HG03139 (cell line): ENCODE data around the gene DAB1.
"Not testable (repeated sequence)": the region's sequence is repeated elsewhere in the genome, so short reads cannot be mapped to it uniquely, and the experiment has no call there.

ENCODE experiments used
- ATAC-seq: cut with Tn5 transposase; IDR thresholded peaks from one replicate; pipeline ENCODE4 v1.9.1; 2021; ENCODE audit not compliant: unreplicated experiment

The DAB1 gene

DNA sequence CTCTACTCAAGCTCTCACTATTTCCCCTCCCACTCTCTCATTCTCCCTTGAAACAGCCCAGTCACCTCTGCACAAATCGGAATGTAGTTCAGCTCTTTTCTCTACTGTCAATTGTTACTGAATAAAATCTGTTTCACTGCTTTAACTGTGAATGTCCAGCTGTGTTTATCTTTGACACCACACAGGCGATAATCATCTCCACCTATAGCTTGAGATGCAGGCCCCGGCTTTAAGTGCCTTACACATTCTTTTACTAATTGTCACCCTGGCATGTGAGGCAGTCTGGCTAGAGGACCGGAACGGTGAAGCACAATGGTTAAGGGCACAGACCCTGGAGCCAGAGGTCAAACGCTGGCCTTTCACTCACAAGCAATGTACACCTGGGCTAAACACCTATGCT is 335.2 kb downstream of the DAB1 start:
- ATAC-seq, result no peak

DNA sequence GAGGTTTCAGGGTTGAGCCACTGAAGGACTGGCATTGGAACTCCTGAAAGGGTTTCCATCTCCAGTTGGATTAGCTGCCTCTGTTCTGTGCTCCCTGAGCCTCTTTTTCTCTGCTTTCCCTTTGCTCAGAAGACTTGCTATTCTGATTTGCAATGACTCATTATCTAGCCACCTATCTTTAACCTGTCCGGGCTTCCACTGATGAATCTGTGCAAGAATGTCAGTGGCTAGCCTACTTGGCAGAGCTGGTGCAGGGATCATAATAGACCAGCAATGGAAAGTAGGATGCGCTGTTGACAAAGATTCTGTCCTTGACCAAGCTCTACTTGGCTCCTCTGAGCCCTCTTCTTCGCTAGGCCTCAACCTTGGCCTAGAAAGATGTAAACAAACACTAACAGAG is 336.2 kb downstream of the DAB1 start:
- not testable (repeated sequence) for ATAC-seq

DNA sequence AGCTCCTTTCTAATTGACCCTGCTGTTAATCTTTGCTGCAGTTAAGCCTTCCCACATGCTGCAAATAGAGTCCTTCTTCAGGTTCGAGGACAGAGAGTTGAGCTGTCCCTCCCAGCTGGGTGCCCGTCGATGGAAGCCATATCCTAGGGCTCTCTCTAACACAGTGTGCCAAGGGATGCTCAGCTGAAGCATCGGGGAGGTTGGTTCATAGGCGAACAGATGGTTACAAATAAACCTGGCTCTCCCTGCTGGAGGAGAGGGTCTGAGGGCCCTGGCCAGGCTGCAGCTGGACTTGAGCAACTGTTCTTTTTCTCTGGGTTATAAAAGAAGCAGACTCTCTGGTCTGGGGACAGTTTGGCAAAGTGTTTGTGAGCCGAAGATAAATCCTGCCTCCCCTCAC is 337.7 kb downstream of the DAB1 start:
- no peak for ATAC-seq

DNA sequence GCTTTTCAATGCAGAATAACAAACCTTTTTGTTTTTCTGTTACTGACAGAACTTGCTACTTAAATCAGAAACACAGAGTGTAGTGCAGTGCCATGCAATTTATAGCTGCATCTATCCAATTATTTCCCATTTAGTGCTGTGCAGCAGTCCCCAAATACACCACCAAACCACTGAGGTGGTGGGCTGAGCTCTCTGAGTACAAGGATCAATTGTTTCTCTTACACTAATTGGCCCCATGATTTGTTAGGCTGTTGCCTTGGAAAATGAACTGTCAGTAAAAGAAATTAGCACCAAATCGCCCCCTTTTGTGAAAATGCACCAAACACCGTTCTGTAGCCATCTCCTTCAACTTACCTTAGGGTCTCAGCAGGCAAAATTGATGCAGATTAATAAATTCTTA is 339.2 kb downstream of the DAB1 start:
- ATAC-seq, result no peak

DNA sequence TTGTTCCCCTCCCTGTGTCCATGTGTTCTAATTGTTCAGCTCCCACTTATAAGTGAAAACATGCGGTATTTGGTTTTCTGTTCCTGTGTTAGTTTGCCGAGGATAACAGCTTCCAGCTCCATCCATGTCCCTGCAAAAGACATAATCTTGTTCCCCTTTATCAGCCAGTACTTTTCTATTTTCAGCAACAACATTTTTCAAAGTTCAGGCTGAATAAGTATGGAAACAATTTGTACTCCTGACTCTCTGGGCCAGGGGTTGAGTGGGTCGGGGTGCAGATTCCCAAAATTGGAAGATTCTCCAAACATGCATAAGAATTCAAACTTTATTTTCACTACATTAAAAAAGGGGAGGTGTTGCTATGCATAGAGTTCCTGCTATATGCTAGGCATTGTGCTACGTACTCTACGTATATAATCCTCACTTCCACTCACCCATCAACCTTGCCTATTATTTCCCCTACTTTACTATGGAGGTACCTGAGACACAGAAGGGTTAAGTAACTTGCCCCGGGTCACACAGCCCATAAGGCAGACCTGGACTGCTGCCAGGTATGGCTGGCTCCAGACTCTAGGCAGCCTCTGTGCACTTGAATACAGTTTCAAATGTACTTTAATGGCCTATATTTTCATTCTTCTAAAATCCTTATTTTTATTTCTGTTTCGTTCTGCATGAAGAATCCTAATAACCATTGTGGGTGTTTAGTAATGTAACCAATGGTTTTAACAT is 341.0 kb downstream of the DAB1 start:
- ATAC-seq, result no peak

- no peak for ATAC-seq
Observed at GRCh38 chr1:57079454-57080157, 344.3 kb downstream of the DAB1 start.

DNA sequence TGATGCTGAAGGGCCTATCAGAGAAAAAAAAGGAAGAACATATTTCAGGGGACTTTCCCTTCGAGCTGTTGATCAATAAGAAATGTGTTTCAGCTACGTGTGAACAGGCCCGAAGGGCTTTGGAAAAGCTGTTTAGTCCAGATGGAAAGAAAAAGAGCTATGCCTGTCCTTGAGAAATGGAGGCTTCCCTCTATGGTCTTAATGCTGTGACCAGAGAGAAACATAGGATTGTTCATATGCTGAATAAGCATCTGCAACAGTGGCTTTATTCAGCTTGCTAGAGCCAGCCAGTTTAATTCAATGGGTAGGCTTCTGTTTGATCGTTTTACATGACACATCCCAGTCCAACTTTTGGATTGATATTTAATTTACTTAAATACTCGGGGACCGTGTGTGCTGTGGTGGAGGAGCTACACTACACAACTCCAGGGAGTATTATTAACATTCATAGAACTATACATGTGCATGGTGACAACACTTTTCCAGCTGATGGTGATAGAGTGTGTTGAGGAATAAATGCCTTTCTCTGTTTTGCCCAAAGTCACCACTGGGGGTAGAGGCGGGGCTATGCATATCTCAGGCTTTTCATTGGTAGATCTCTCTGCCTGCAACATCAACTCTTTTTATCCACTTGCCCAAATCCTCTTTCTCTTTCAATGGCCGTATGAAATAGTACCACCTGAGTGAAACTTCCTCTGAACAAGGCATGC is 351.3 kb downstream of the DAB1 start:
- ATAC-seq, result no peak

DNA sequence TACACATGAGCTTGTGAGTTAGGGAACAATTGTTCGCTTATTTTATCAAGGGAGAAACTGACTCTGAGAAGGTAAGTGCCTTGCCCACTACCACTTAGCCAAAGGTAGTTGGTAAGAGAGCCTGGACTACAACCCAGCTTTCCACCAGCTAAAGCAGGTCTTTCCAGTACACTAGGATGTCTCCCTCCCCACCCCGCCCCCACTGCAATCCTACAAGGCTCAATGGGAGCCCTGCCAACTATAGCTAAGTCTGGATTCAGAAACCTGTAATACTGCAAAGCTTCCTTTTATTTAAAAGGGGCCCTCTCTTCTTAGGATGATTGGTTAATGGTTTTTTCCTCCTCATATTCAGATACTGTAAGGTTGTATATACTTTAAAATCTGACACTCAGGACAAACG is 356.0 kb downstream of the DAB1 start:
- no peak for ATAC-seq

DNA sequence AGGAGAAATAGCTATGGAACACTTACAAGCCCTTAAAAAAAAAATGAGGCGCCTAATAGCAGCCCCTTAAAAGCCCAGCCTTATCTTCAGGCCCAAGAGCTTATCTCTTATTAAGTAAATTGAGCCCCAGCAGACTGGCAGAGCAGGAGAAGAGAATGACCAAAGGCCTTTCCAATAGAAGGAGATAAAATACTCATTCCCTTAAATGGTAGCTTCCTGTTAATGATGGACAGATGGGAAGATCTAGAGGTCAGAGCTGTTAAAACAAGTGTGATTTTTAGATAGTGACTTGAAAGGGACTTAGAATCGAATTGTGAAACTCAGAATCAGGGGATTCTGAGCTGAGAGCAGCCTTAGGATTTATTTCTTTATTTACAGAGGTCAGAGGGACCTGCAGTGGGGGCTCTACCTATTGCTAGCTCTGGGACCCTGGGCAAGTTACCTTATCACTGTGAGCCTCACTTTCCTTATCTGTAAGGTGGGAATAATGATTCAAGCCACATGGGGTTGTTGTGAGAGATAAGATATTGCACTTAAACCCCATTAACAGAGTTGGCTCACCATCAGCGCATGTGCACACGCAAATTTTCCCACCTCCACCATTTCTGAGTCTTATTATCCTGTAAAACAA is 356.8 kb downstream of the DAB1 start:
- ATAC-seq, result no peak

DNA sequence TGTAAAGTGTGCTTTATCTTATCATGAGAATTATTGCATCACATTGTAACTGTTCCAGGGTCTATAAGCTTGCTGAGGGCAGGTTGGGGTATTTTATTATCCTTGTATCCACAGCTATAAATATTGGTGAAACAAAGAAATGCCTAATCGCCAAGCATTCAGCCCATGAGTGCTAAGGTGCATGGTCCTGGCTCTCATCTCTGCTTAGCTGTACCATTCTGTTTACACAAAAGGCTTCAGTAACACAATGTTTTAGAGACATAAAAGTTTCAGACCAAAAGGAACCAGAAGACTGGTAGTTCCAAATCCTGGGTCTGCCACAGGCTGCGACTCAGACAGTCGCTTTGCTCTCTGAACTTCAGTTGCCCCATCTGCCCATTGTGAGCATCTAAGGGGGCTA is 358.4 kb downstream of the DAB1 start:
- no peak for ATAC-seq

GRCh38 chr1:57064379-57065140 is 359.3 kb downstream of the DAB1 start:
- ATAC-seq, result no peak

DNA sequence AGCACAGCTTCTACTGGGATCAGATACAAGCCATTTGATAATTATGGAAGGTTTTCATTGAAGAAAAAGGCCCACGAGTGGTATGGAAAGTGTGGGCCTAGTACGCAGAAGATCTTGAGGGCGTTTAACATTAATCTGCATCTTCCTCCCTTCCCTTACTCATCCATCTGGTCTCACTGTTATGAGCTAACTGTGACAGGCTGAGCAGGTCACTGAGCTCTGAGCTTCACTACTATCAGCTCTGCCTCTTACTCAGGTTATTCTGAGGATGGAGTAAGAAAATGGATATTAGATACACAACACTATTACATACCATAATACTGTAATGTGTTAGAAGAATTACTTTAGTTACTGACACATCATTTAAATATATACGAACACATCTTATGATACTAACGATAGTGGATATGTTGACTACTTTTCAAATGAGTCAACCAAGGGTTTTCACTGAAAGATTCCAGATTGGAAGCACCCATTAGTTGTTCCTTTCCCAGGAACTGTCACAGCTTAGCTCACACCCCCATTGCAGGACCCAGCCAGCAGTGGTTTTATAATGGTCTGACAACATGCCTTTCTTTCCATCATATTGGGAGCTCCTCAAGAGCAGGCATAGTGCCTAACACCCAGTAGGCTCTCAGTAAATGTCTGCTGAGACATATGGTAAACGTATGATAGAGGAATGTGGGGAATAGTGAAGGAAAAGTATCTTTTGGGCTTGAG is 360.3 kb downstream of the DAB1 start:
- ATAC-seq, result no peak

DNA sequence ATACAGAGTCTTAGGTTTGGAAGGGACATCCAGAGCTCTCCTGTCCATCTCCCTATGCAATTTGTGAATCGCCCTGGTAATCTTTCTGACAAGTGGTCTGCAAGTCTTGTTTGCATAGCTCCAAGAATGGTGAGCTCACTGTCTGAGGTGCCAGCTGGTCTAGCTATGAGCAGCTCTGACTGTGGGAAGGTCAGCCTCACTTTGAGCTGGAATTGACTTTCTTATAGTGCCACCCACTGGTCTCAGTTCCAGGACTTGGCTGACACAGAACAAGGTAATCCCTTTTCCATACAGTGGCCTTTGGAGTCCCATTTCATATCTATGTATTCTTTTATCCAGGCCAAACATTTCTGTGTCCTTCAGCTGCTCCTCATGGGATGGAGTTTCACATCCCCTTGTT is 362.5 kb downstream of the DAB1 start:
- ATAC-seq, result no peak

DNA sequence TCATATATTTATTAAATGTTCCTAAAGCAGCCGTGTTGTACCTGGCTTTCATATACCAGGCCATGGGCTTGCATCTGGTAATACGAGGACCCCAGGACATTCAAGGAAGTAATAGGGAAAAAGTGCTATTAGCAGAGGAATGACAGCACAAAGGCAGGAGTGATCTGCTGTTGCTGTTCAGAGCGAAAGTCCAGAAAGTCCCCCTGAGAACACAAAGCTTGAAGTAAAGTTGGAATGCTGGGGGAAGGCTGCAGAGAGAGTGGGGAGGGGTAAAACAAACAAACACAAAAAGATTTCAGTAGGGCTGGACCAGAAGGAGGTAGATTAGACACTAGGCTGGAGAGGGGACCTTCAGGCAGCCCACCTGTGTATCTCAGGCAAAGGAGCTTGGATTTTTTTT is 363.4 kb downstream of the DAB1 start:
- ATAC-seq, result no peak

GRCh38 chr1:57058652-57059501 is 365.0 kb downstream of the DAB1 start:
- no peak for ATAC-seq

GRCh38 chr1:57048856-57049255 is 375.0 kb downstream of the DAB1 start:
- ATAC-seq, result no peak

DNA sequence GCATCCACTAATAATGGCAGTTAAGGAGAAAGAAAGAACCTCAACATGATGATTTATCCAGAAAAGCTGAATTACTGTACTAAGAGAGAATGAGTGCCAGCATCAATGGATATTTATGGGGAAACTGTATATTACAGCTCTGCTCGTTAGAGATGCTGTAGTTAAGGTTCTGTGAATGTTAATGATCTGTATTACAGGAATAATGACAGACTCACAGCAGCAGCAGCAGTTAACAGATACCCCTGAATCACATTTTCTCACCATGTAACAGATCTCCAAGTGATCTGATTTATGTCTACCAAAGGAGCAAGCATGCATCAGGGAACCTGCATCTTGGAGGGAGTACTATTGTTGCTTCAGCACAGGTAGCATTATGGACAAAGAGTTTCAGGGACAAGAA is 377.4 kb downstream of the DAB1 start:
- no peak for ATAC-seq

GRCh38 chr1:57041901-57042300 is 382.0 kb downstream of the DAB1 start:
- ATAC-seq, result no peak

- no peak for ATAC-seq
Observed at GRCh38 chr1:57040811-57041210, 383.0 kb downstream of the DAB1 start.
